Measurements from ENCODE around the gene IL2RA. TPM values are rescaled to one million over a fixed set of nuclear protein-coding genes. Genes with fewer than 3 reads are reported as not detected.

Gene IL2RA
- total and polyA plus RNA-seq, 2 donors (not counting 3 experiments of a cell fraction or from before 2014, with no cell fraction given) = not detected

GRCh38 chr10:6053816-6054631, 8.1 kb downstream of the IL2RA start:
- POLR2A ChIA-PET = no interaction called here
- H3K4me1 ChIP-seq (ENCODE audit: control insufficient read depth, extremely low read depth, insufficient read depth, low read length) = peaks cover 9% of the 10 kb centered on the region
- DNase-seq (ENCODE audit: low read depth, low spot score) (no peak), FAIRE-seq (peak; percentile 21)
- no peak overlapping the region for H3K4me3 ChIP-seq (replicated peaks in 1 of 3; ENCODE audit: insufficient read depth in 1 of 3, low read depth in 1 of 3, low read length in 3 of 3)
- intact Hi-C loops (cut with micrococcal nuclease) = loop anchor here (2.0 kb wide), 1 partner anchor 33 kb away; no protein-coding TSS in a partner anchor
- dilution Hi-C loops (cut with MboI; ENCODE audit: extremely low pct_ligation_motif_present, low sequenced_read_pairs) = no loop called here
- CTCF ChIA-PET = no interaction called here
- no peaks in the 10 kb centered on the region for H3K9me1 ChIP-seq (replicated peaks; ENCODE audit: control insufficient read depth, extremely low read depth, insufficient read depth, low read length)
- no peak overlapping the region for H2AFZ ChIP-seq (ENCODE audit: low read depth, low read length)
- H3K36me3 ChIP-seq (ENCODE audit: control insufficient read depth in 2 of 2, extremely low read depth in 1 of 2, insufficient read depth in 2 of 2, low read length in 2 of 2) = no peaks in the 10 kb centered on the region
- no peak for TF ChIP-seq JUN (IDR thresholded peaks at IDR 0.05; ENCODE audit: borderline replicate concordance, insufficient read depth, insufficient read length, low read depth)
- no peak for TF ChIP-seq FOS (IDR thresholded peaks at IDR 0.05; ENCODE audit: borderline replicate concordance, insufficient read depth, low read length)
- TF ChIP-seq GATA2 (IDR thresholded peaks at IDR 0.05; ENCODE audit: insufficient read depth, insufficient read length, low read depth, low read length) = peak; percentile 90
- no peak for TF ChIP-seq CTCF (IDR thresholded peaks at IDR 0.05; ENCODE audit: extremely low read depth in 1 of 2, insufficient read depth in 1 of 2, low read depth in 1 of 2, low read length in 2 of 2)
- H4K20me1 ChIP-seq (replicated peaks; ENCODE audit: control insufficient read depth, extremely low read depth, insufficient read depth, low read length) = no peaks in the 10 kb centered on the region
- no peak overlapping the region for H3K27ac ChIP-seq (ENCODE audit: insufficient read depth, low read depth, low read length)
- peaks cover 3 to 5% of the 10 kb centered on the region in 2 experiments for H3K27me3 ChIP-seq (ENCODE audit: control insufficient read depth in 2 of 2, insufficient read depth in 2 of 2, low read length in 2 of 2)
- BruUV-seq (replicated peaks) = no TSS peak
- H3K79me2 ChIP-seq (ENCODE audit: control insufficient read depth, insufficient read depth, low read length) = no peaks in the 10 kb centered on the region
- no peaks in the 10 kb centered on the region for H3K9me3 ChIP-seq (replicated peaks; ENCODE audit: control insufficient read depth, insufficient read depth, low read length)
- no peak overlapping the region for H3K9ac ChIP-seq (replicated peaks; ENCODE audit: extremely low read depth, insufficient read depth, low read length)
- H3K4me2 ChIP-seq (ENCODE audit: insufficient read depth, low read length) = no peak overlapping the region

Measured in endothelial cell of umbilical vein (primary cell).